Measurements from ENCODE around the gene NUCB1.

DNA sequence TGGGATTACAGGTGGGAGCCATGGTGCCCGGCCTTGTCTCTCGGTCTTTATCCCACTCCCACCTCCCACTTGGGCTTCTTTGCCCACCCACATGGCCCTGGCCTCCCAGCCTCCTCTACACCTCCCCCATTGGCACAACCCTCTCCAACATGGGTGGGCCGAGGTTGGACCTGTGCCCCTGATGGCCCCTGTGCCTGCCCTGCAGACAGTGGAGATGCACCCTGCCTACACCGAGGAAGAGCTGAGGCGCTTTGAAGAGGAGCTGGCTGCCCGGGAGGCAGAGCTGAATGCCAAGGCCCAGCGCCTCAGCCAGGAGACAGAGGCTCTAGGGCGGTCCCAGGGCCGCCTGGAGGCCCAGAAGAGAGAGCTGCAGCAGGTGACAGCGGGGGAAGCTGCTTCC is 20.8 kb downstream of the NUCB1 start:
- TF ChIP-seq, protein P1, sequence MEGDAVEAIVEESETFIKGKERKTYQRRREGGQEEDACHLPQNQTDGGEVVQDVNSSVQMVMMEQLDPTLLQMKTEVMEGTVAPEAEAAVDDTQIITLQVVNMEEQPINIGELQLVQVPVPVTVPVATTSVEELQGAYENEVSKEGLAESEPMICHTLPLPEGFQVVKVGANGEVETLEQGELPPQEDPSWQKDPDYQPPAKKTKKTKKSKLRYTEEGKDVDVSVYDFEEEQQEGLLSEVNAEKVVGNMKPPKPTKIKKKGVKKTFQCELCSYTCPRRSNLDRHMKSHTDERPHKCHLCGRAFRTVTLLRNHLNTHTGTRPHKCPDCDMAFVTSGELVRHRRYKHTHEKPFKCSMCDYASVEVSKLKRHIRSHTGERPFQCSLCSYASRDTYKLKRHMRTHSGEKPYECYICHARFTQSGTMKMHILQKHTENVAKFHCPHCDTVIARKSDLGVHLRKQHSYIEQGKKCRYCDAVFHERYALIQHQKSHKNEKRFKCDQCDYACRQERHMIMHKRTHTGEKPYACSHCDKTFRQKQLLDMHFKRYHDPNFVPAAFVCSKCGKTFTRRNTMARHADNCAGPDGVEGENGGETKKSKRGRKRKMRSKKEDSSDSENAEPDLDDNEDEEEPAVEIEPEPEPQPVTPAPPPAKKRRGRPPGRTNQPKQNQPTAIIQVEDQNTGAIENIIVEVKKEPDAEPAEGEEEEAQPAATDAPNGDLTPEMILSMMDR (IDR thresholded peaks at IDR 0.05 in 4 of 5, conservative IDR thresholded peaks at IDR 0.05 in 1 of 5), result no peak
- no peak for TF ChIP-seq POLR2A (IDR thresholded peaks at IDR 0.05)
